Activated CD4-positive, alpha-beta T cell treated with anti-CD3 and anti-CD28 coated beads, Interleukin-2, Interleukin-4, amounts not matched to agents 100 ng/mL and 50 ng/mL, durations not matched to agents 16 hours and 8 hours (primary cell): ENCODE results near the gene PCYT2.

Experiments
- DNase-seq: peaks from one replicate; pipeline ENCODE4 v3.0.0-alpha.2; 2020; ENCODE audit warnings: low spot score

Gene PCYT2

GRCh38 chr17:81912441-81913309, 1.5 kb upstream of the PCYT2 start:
- DNase-seq = no peak

- no peak for DNase-seq
Observed at GRCh38 chr17:81911969-81912368, 770 bp upstream of the PCYT2 start.

- no peak for DNase-seq
Observed at GRCh38 chr17:81910840-81911276, 341 bp downstream of the PCYT2 start.

GRCh38 chr17:81909966-81910839, 996 bp downstream of the PCYT2 start:
- DNase-seq = no peak

- DNase-seq = no peak
Observed at GRCh38 chr17:81909231-81909630, 2.0 kb downstream of the PCYT2 start.

- no peak for DNase-seq
Observed at GRCh38 chr17:81908793-81909192, 2.4 kb downstream of the PCYT2 start.

- no peak for DNase-seq
Observed at GRCh38 chr17:81907219-81908145, 3.7 kb downstream of the PCYT2 start.

- no peak for DNase-seq
Observed at GRCh38 chr17:81906476-81907218, 4.6 kb downstream of the PCYT2 start.

- no peak for DNase-seq
Observed at GRCh38 chr17:81905993-81906392, 5.2 kb downstream of the PCYT2 start.

- no peak for DNase-seq
Observed at GRCh38 chr17:81905424-81905875, 5.7 kb downstream of the PCYT2 start.

GRCh38 chr17:81904600-81905423, 6.4 kb downstream of the PCYT2 start:
- no peak for DNase-seq

GRCh38 chr17:81903896-81904599, 7.2 kb downstream of the PCYT2 start:
- DNase-seq = no peak

GRCh38 chr17:81903415-81903831, 7.8 kb downstream of the PCYT2 start:
- DNase-seq = no peak

GRCh38 chr17:81902653-81903414, 8.4 kb downstream of the PCYT2 start:
- no peak for DNase-seq

- DNase-seq = no peak
Observed at GRCh38 chr17:81902023-81902652, 9.1 kb downstream of the PCYT2 start, which contains the start of gene NPB. Gene NPB, plus strand, starts transcription at chr17:81902238. Its CDS starts 40 bp downstream, at chr17:81902278.

- DNase-seq = no peak
Observed at GRCh38 chr17:81901167-81902022, 9.8 kb downstream of the PCYT2 start.

GRCh38 chr17:81900181-81900820, 10.9 kb downstream of the PCYT2 start:
- DNase-seq = no peak
